Measurements from ENCODE around the gene CFAP299. TPM values are rescaled to one million over a fixed set of nuclear protein-coding genes. Genes with fewer than 3 reads are reported as not detected.
"Not testable (repeated sequence)": the region's sequence is repeated elsewhere in the genome, so short reads cannot be mapped to it uniquely, and the experiment has no call there.

Gene CFAP299
- total and polyA plus RNA-seq, 2 donors (not counting 3 experiments of a cell fraction or from before 2014, with no cell fraction given): not detected

GRCh38 chr4:80798082-80798481 is 462.6 kb downstream of the CFAP299 start:
- H3K9ac ChIP-seq (replicated peaks; ENCODE audit: extremely low read depth, insufficient read depth, low read length): no peak overlapping the region
- no peak overlapping the region for H3K27ac ChIP-seq (ENCODE audit: insufficient read depth, low read depth, low read length)
- no peaks in the 10 kb centered on the region for H3K27me3 ChIP-seq (ENCODE audit: control insufficient read depth in 2 of 2, insufficient read depth in 2 of 2, low read length in 2 of 2)
- dilution Hi-C loops (cut with MboI; ENCODE audit: extremely low pct_ligation_motif_present, low sequenced_read_pairs): no loop called here
- DNase-seq (ENCODE audit: low read depth, low spot score) (no peak), FAIRE-seq (no peak)
- no peaks in the 10 kb centered on the region for H3K9me3 ChIP-seq (replicated peaks; ENCODE audit: control insufficient read depth, insufficient read depth, low read length)
- H2AFZ ChIP-seq (ENCODE audit: low read depth, low read length): no peak overlapping the region
- no peaks in the 10 kb centered on the region for H3K9me1 ChIP-seq (replicated peaks; ENCODE audit: control insufficient read depth, extremely low read depth, insufficient read depth, low read length)
- H4K20me1 ChIP-seq (replicated peaks; ENCODE audit: control insufficient read depth, extremely low read depth, insufficient read depth, low read length): no peaks in the 10 kb centered on the region
- ChIA-PET POLR2A (no interaction called here), CTCF (no interaction called here)
- no peak overlapping the region for H3K4me3 ChIP-seq (replicated peaks in 1 of 3; ENCODE audit: insufficient read depth in 1 of 3, low read depth in 1 of 3, low read length in 3 of 3)
- BruUV-seq (replicated peaks): no TSS peak
- no peak for TF ChIP-seq EZH2 (IDR thresholded peaks at IDR 0.05; ENCODE audit: borderline replicate concordance, low read depth, low read length, severe bottlenecking)
- no peak for TF ChIP-seq MAX (IDR thresholded peaks at IDR 0.05; ENCODE audit: insufficient read depth, insufficient read length)
- no peak for TF ChIP-seq POLR2AphosphoS5 (IDR thresholded peaks at IDR 0.05; ENCODE audit: insufficient read depth, low read depth, low read length)
- TF ChIP-seq CTCF (IDR thresholded peaks at IDR 0.05; ENCODE audit: extremely low read depth in 1 of 2, insufficient read depth in 1 of 2, low read depth in 1 of 2, low read length in 2 of 2): no peak
- no peaks in the 10 kb centered on the region for H3K4me1 ChIP-seq (ENCODE audit: control insufficient read depth, extremely low read depth, insufficient read depth, low read length)
- intact Hi-C loops (cut with micrococcal nuclease): no loop called here
- no peaks in the 10 kb centered on the region for H3K79me2 ChIP-seq (ENCODE audit: control insufficient read depth, insufficient read depth, low read length)
- no peak overlapping the region for H3K4me2 ChIP-seq (ENCODE audit: insufficient read depth, low read length)
- no peaks in the 10 kb centered on the region for H3K36me3 ChIP-seq (ENCODE audit: control insufficient read depth in 2 of 2, extremely low read depth in 1 of 2, insufficient read depth in 2 of 2, low read length in 2 of 2)

- DNase-seq (ENCODE audit: low read depth, low spot score); FAIRE-seq; H2AFZ ChIP-seq (ENCODE audit: low read depth, low read length); H3K4me3 ChIP-seq (replicated peaks in 1 of 3; ENCODE audit: insufficient read depth in 1 of 3, low read depth in 1 of 3, low read length in 3 of 3); H4K20me1 ChIP-seq (replicated peaks; ENCODE audit: control insufficient read depth, extremely low read depth, insufficient read depth, low read length); intact Hi-C loops (cut with micrococcal nuclease); H3K36me3 ChIP-seq (ENCODE audit: control insufficient read depth in 2 of 2, extremely low read depth in 1 of 2, insufficient read depth in 2 of 2, low read length in 2 of 2); H3K27me3 ChIP-seq (ENCODE audit: control insufficient read depth in 2 of 2, insufficient read depth in 2 of 2, low read length in 2 of 2); H3K9ac ChIP-seq (replicated peaks; ENCODE audit: extremely low read depth, insufficient read depth, low read length); H3K9me3 ChIP-seq (replicated peaks; ENCODE audit: control insufficient read depth, insufficient read depth, low read length); BruUV-seq (replicated peaks); CTCF ChIA-PET; H3K4me1 ChIP-seq (ENCODE audit: control insufficient read depth, extremely low read depth, insufficient read depth, low read length); H3K27ac ChIP-seq (ENCODE audit: insufficient read depth, low read depth, low read length); H3K9me1 ChIP-seq (replicated peaks; ENCODE audit: control insufficient read depth, extremely low read depth, insufficient read depth, low read length); H3K4me2 ChIP-seq (ENCODE audit: insufficient read depth, low read length); H3K79me2 ChIP-seq (ENCODE audit: control insufficient read depth, insufficient read depth, low read length); POLR2A ChIA-PET; dilution Hi-C loops (cut with MboI; ENCODE audit: extremely low pct_ligation_motif_present, low sequenced_read_pairs): not testable (repeated sequence)
Measured at GRCh38 chr4:80800719-80801118, 465.2 kb downstream of the CFAP299 start.

Data from endothelial cell of umbilical vein (primary cell).